BJ (cell line): Measurements from ENCODE around the gene EPB41. TPM values are rescaled to one million over a fixed set of nuclear protein-coding genes. Genes with fewer than 3 reads are reported as not detected.

ENCODE experiments used
- CTCF ChIA-PET: fragments of 350-600 bp; formaldehyde crosslinking; extraction: SDS; loops from one replicate; lab custom pipeline; 2021; ENCODE audit warnings: antibody characterized with exemption, inconsistent platforms; lab: Yijun Ruan, JAX
- POLR2A ChIA-PET: fragments of 300-600 bp; sonication (Branson Sonifier 250); formaldehyde crosslinking; extraction: SDS; loops from one replicate; lab custom pipeline; 2021; ENCODE audit warnings: antibody characterized with exemption; lab: Charles Lee
- DNase-seq: peaks from one replicate; pipeline ENCODE4 v3.0.0-alpha.2; 2011; ENCODE audit warnings: low read depth
- H3K27me3 ChIP-seq: 2 replicates; pipeline ENCODE4 v1.6.0; 2011; ENCODE audit warnings: low read length; ENCODE audit not compliant: control insufficient read depth, insufficient read depth
- H3K36me3 ChIP-seq: 2 replicates; pipeline ENCODE4 v1.5.1; 2011; ENCODE audit warnings: low read length; ENCODE audit not compliant: control insufficient read depth, insufficient read depth
- H3K4me3 ChIP-seq: 2 replicates; pipeline ENCODE4 v1.5.1; 2011; ENCODE audit warnings: low read depth, mild to moderate bottlenecking, control low read depth, low read length
- polyA plus RNA-seq: library from polyadenylated mRNA; depleted of rRNA; stranded (reverse); fragments of >200 nt; gene quantifications from 2 replicates; pipeline ENCODE4 v1.2.3, GENCODE V29; 2011
- TF ChIP-seq, protein P1 (sequence below): IDR thresholded peaks from 2 replicates; pipeline ENCODE4 v1.5.1; 2011; ENCODE audit warnings: low read depth, mild to moderate bottlenecking, control low read depth, inconsistent platforms, low read length, moderate library complexity; ENCODE audit not compliant: insufficient read depth

EPB41 gene
- polyA plus RNA-seq, 1 experiment: 7.5 TPM

GRCh38 chr1:28915031-28915895 lies 894 bp downstream of the EPB41 start:
- ChIA-PET POLR2A (no interaction called here), CTCF (interaction anchor here (0.9 to 1.2 kb wide), 3 partner anchors 12 to 34 kb away, joined by 4 read pairs; no protein-coding TSS in a partner anchor)
- peak overlapping the region; percentile 59 for H3K4me3 ChIP-seq
- DNase-seq: no peak
- no peaks in the 10 kb centered on the region for H3K27me3 ChIP-seq
- TF ChIP-seq, protein P1, sequence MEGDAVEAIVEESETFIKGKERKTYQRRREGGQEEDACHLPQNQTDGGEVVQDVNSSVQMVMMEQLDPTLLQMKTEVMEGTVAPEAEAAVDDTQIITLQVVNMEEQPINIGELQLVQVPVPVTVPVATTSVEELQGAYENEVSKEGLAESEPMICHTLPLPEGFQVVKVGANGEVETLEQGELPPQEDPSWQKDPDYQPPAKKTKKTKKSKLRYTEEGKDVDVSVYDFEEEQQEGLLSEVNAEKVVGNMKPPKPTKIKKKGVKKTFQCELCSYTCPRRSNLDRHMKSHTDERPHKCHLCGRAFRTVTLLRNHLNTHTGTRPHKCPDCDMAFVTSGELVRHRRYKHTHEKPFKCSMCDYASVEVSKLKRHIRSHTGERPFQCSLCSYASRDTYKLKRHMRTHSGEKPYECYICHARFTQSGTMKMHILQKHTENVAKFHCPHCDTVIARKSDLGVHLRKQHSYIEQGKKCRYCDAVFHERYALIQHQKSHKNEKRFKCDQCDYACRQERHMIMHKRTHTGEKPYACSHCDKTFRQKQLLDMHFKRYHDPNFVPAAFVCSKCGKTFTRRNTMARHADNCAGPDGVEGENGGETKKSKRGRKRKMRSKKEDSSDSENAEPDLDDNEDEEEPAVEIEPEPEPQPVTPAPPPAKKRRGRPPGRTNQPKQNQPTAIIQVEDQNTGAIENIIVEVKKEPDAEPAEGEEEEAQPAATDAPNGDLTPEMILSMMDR: no peak
- H3K36me3 ChIP-seq: no peaks in the 10 kb centered on the region

GRCh38 chr1:28917757-28918118 lies 3.4 kb downstream of the EPB41 start:
- TF ChIP-seq, protein P1: no peak
- DNase-seq: no peak
- ChIA-PET POLR2A (no interaction called here), CTCF (interaction anchor here (0.5 to 1.0 kb wide), 2 partner anchors 10 to 208 kb away, joined by 3 read pairs; no protein-coding TSS in a partner anchor)
- H3K4me3 ChIP-seq: no peak overlapping the region
- H3K36me3 ChIP-seq: no peaks in the 10 kb centered on the region
- H3K27me3 ChIP-seq: no peaks in the 10 kb centered on the region

GRCh38 chr1:28921286-28921869 lies 7.0 kb downstream of the EPB41 start:
- TF ChIP-seq, protein P1: no peak
- ChIA-PET POLR2A (no interaction called here), CTCF (interaction anchor here (0.9 to 1.7 kb wide), 3 partner anchors 11 to 39 kb away, joined by 3 read pairs; no protein-coding TSS in a partner anchor)
- DNase-seq: no peak
- no peaks in the 10 kb centered on the region for H3K27me3 ChIP-seq
- H3K36me3 ChIP-seq: no peaks in the 10 kb centered on the region
- H3K4me3 ChIP-seq: no peak overlapping the region

DNA sequence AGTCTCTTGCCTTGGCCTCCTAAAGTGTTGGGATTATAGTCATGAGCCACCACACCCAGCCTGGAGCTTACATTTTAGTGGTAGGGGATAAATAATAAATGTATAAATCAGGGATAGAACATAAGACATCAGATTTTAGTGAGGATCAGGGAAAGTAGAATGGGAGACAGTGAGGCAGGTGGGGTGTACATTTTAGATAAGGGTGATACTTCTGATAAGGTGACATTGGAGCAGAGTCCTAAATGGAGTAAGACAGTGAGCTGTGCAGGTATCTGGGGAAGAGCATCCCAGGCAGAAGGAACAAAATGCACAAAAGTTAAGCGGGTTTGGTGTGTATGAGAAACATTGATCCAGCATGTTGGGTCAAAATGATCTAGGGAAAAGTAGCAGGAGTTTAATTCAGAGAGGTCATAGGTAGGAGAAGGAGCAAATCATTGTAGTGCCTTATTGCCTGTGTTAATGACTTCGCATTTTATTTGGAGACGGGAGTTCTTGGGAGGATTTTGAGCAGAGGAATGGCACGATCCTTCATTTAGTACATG lies 11.1 kb downstream of the EPB41 start:
- Histone ChIP-seq H3K36me3 (no peaks in the 10 kb centered on the region), H3K27me3 (no peaks in the 10 kb centered on the region), H3K4me3 (no peak overlapping the region)
- TF ChIP-seq, protein P1: no peak
- ChIA-PET POLR2A (no interaction called here), CTCF (no interaction called here)
- DNase-seq: no peak
